ENCODE measurements around the gene C16orf46. TPM values are rescaled to one million over a fixed set of nuclear protein-coding genes. Genes with fewer than 3 reads are reported as not detected.

The C16orf46 gene, protein sequence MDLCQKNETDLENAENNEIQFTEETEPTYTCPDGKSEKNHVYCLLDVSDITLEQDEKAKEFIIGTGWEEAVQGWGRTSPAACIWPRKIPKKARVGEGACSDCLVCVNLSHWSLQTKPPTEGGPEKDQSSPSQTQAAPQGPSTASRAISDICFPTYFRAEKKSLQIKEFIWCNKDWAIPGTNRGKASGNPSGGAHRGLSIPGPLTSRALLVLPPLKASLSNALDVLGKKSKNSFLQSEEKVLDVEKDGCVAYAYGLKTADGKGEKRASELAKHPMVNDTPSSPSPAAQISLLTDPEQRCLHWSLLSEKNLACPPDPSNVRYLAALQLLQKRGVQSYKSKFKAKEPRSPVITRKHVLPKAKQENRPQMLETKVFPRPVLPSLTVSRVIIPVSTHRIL
- polyA plus RNA-seq (8.7 TPM in 2 replicates), polyA minus RNA-seq (5.2 and 8.0 TPM in 2 replicates)

- Histone ChIP-seq H3F3A (ENCODE audit: insufficient read depth, low read length, poor library complexity, severe bottlenecking) (no peaks in the 10 kb centered on the region), H3K4me2 (ENCODE audit: low read length) (peak within 1 kb of the TSS; percentile 92), H2AFZ (ENCODE audit: low read depth, low read length) (peak within 1 kb of the TSS; percentile 98), H3K79me2 (replicated peaks; ENCODE audit: insufficient read depth, low read length) (peaks cover 6% of the 10 kb centered on the region), H3K27me3 (ENCODE audit: insufficient read depth, low read depth, low read length) (no peaks in the 10 kb centered on the region), H3K9me2 (ENCODE audit: insufficient read depth, low read length) (no peaks in the 10 kb centered on the region), H3K36me3 (ENCODE audit: insufficient read depth, low read length) (no peaks in the 10 kb centered on the region), H3K9me3 (ENCODE audit: low read length) (no peaks in the 10 kb centered on the region), H3K4me3 (ENCODE audit: low read length) (peak within 1 kb of the TSS; percentile 87), H3K27ac (ENCODE audit: low read length) (peak within 1 kb of the TSS; percentile 99), H3K9ac (ENCODE audit: low read length) (peak within 1 kb of the TSS; percentile 96), H4K20me1 (ENCODE audit: insufficient read depth) (no peaks in the 10 kb centered on the region)
- peak; percentile 93 for TF ChIP-seq MXI1 (conservative IDR thresholded peaks at IDR 0.05; ENCODE audit: poor library complexity, severe bottlenecking)
- TF ChIP-seq EZH2 (IDR thresholded peaks at IDR 0.05; ENCODE audit: borderline replicate concordance, insufficient read depth, low read length, poor library complexity, severe bottlenecking): no peak
- TF ChIP-seq EP300 (conservative IDR thresholded peaks at IDR 0.05; ENCODE audit: poor library complexity, severe bottlenecking): peak; percentile 57
- TF ChIP-seq CTCF (IDR thresholded peaks at IDR 0.05; ENCODE audit: poor library complexity, severe bottlenecking): no peak
- TF ChIP-seq RAD21 (conservative IDR thresholded peaks at IDR 0.05): no peak
- peak; percentile 75 for TF ChIP-seq TAF1 (IDR thresholded peaks at IDR 0.05; ENCODE audit: low read depth)
- peak; percentile 98 for TF ChIP-seq POLR2AphosphoS5 (IDR thresholded peaks at IDR 0.05)
- TF ChIP-seq SMC3 (conservative IDR thresholded peaks at IDR 0.05; ENCODE audit: poor library complexity): peak; percentile 13
- TF ChIP-seq, protein P1, sequence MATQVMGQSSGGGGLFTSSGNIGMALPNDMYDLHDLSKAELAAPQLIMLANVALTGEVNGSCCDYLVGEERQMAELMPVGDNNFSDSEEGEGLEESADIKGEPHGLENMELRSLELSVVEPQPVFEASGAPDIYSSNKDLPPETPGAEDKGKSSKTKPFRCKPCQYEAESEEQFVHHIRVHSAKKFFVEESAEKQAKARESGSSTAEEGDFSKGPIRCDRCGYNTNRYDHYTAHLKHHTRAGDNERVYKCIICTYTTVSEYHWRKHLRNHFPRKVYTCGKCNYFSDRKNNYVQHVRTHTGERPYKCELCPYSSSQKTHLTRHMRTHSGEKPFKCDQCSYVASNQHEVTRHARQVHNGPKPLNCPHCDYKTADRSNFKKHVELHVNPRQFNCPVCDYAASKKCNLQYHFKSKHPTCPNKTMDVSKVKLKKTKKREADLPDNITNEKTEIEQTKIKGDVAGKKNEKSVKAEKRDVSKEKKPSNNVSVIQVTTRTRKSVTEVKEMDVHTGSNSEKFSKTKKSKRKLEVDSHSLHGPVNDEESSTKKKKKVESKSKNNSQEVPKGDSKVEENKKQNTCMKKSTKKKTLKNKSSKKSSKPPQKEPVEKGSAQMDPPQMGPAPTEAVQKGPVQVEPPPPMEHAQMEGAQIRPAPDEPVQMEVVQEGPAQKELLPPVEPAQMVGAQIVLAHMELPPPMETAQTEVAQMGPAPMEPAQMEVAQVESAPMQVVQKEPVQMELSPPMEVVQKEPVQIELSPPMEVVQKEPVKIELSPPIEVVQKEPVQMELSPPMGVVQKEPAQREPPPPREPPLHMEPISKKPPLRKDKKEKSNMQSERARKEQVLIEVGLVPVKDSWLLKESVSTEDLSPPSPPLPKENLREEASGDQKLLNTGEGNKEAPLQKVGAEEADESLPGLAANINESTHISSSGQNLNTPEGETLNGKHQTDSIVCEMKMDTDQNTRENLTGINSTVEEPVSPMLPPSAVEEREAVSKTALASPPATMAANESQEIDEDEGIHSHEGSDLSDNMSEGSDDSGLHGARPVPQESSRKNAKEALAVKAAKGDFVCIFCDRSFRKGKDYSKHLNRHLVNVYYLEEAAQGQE (IDR thresholded peaks at IDR 0.05; ENCODE audit: borderline replicate concordance): peak; percentile 96
Observed at GRCh38 chr16:81077076-81077940, at the start of gene C16orf46. TSS of gene C16orf46 (minus strand) at chr16:81077238. CDS start at chr16:81063955, 13,283 bp downstream.

Measured in neural cell (in vitro differentiated cells).